Urinary bladder (tissue), 4 donors: ENCODE results near the gene LAMB1. TPM values are rescaled to one million over a fixed set of nuclear protein-coding genes. Genes with fewer than 3 reads are reported as not detected.
"Not testable (repeated sequence)": the region's sequence is repeated elsewhere in the genome, so short reads cannot be mapped to it uniquely, and the experiment has no call there.

Experiments
- DNase-seq: peaks from one replicate; pipeline ENCODE4 v3.0.0-alpha.2; 2015; ENCODE audit errors: extremely low spot score
- H3K27ac ChIP-seq: one replicate; pipeline ENCODE4 v1.5.1; 2013; ENCODE audit warnings: low read depth, mild to moderate bottlenecking, moderate library complexity
- H3K36me3 ChIP-seq: one replicate; pipeline ENCODE4 v1.6.1; 2013; ENCODE audit warnings: mild to moderate bottlenecking, moderate library complexity; ENCODE audit not compliant: insufficient read depth
- H3K4me1 ChIP-seq: one replicate; pipeline ENCODE4 v1.6.1; 2013; ENCODE audit warnings: mild to moderate bottlenecking, moderate library complexity; ENCODE audit not compliant: insufficient read depth
- H3K4me3 ChIP-seq: one replicate; pipeline ENCODE4 v1.5.1; 2013; ENCODE audit warnings: low read depth, low read length
- WGBS: extraction: QIAGEN DNeasy Blood & Tissue Kit; methylation state at CpG from one replicate; pipeline ENCODE4 v1.1.7; 2013; 5-methylcytosine and 5-hydroxymethylcytosine counted together
- polyA plus RNA-seq: library from polyadenylated mRNA; stranded (reverse); fragments of 200-250 nt; gene quantifications from one replicate; pipeline ENCODE4 v1.2.3, GENCODE V29; 2013
- total RNA-seq: library from RNA; depleted of rRNA; stranded (reverse); fragments of >200 nt; gene quantifications from one replicate; pipeline ENCODE4 v1.2.3, GENCODE V29; 2014
- donor health status: healthy with polysubstance abuse.
- donor health status: healthy.

LAMB1 gene
- total and polyA plus RNA-seq, 2 donors = 233 to 323 TPM

GRCh38 chr7:107911981-107912380, 91.0 kb downstream of the LAMB1 start:
- peaks cover 2% of the 10 kb centered on the region for H3K36me3 ChIP-seq
- WGBS = 98% methylated on average over 2 of the region's 2 CpGs
- DNase-seq = no peak

GRCh38 chr7:107909445-107909844, 93.5 kb downstream of the LAMB1 start:
- DNase-seq = no peak
- Histone ChIP-seq H3K4me3 (no peak overlapping the region), H3K36me3 (peaks cover 2% of the 10 kb centered on the region), H3K27ac (no peak overlapping the region), H3K4me1 (no peaks in the 10 kb centered on the region)
- 85% methylated on average over 1 of the region's 1 CpG for WGBS

More at GRCh38 chr7:107911981-107912380, 91.0 kb downstream of the LAMB1 start:
- Histone ChIP-seq H3K4me1 (no peaks in the 10 kb centered on the region), H3K27ac (no peak overlapping the region), H3K4me3 (no peak overlapping the region)

DNA sequence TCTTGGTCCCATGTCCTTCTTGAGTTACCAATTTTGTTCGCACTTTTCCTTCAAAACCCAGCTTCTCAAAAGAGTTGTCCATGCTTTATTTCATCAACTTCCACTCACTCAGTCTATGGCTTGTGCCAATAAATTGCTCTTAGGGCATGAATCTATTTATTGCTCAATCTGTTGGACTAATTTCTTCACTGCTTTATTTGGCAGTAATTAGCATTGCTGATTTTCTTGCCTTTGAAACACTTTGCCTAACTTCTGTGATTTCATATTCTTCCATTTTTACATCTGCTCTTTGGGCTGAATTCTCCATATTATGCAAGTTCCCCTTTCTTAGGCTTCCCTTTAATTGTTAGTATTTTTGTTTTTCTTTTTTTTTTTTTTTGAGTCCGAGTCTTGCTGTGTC, 95.2 kb downstream of the LAMB1 start:
- no peak overlapping the region for H3K27ac ChIP-seq
- no peak overlapping the region for H3K4me3 ChIP-seq
- no peak for DNase-seq
- WGBS = 94% methylated on average over 2 of the region's 2 CpGs
- H3K4me1 ChIP-seq = no peaks in the 10 kb centered on the region
- H3K36me3 ChIP-seq = peaks cover 5% of the 10 kb centered on the region

GRCh38 chr7:107902381-107902780, 100.6 kb downstream of the LAMB1 start:
- Histone ChIP-seq H3K27ac (no peak overlapping the region), H3K36me3 (peaks cover 3% of the 10 kb centered on the region), H3K4me1 (no peaks in the 10 kb centered on the region), H3K4me3 (no peak overlapping the region)
- DNase-seq = no peak

- 87% methylated on average over 1 of the region's 1 CpG for WGBS
- peaks cover 3% of the 10 kb centered on the region for H3K36me3 ChIP-seq
- H3K27ac ChIP-seq = no peak overlapping the region
- no peak overlapping the region for H3K4me3 ChIP-seq
- H3K4me1 ChIP-seq = peaks cover 4% of the 10 kb centered on the region
- no peak for DNase-seq
Measured at GRCh38 chr7:107900496-107901015, 102.4 kb downstream of the LAMB1 start.

- Histone ChIP-seq H3K4me3 (no peak overlapping the region), H3K27ac (no peak overlapping the region), H3K4me1 (peaks cover 4% of the 10 kb centered on the region), H3K36me3 (peaks cover 3% of the 10 kb centered on the region)
- no peak for DNase-seq
- 61% methylated on average over 2 of the region's 2 CpGs for WGBS
Measured at GRCh38 chr7:107898997-107899594, 103.9 kb downstream of the LAMB1 start.

DNA sequence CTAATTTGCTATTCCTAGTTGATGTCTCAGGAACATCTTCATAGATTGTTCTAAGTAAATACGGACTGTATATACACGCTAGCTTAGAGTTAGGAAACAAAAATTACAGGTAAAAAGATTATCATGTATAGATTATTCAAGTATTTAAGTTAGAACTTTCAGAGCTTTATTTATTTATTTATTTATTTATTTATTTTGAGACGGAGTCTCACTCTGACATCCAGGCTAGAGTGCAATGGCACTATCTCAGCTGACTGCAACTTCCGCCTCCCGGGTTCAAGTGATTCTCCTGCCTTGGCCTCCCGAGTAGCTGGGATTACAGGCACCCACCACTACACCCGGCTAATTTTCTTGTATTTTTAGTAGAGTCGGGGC, 110.6 kb downstream of the LAMB1 start:
- WGBS = 86% methylated on average over 8 of the region's 8 CpGs
- H3K36me3 ChIP-seq, DNase-seq, H3K4me1 ChIP-seq, H3K4me3 ChIP-seq, H3K27ac ChIP-seq: not testable (repeated sequence)

DNA sequence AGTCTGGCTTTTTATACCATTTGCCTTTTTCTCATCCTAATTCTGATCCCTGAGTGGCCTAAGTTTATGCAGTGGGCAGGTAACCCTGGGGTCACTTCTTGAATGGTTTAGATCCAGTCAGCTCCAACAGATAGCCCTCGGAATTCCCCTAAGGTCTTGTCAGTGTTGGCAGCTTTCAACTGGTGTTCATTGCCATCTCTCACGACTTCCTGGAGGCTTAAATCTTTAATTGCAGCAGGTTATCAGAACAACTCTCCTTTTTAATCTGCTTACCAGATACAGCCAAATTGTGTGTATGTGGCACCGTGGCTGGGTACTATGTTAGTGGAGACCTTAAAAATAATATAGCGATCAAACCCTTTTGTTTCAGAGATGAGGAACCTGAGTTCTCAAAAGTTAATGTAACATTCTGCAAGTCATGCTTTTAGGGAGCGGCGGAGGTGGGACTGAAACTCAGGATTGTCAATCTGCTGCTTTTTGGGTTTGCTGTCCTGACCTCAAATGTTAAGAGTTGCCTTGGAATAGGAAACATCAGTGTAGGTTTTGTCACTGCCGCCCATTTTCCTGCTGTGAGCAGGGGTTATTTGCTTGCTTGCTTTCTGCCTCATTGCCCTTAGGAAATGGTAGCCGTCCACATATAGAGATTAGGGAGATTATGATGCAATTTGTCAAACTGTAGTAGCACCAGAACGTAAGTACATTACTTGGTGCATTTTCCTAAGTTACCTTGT, 111.2 kb downstream of the LAMB1 start:
- no peak overlapping the region for H3K27ac ChIP-seq
- DNase-seq = no peak

GRCh38 chr7:107890962-107891635, 111.9 kb downstream of the LAMB1 start, which contains the start of gene DLD:
Gene DLD, plus strand, starts transcription at chr7:107891183. Its CDS starts 68 bp downstream, at chr7:107891251.
- peak; percentile 80 for DNase-seq
- Histone ChIP-seq H3K4me1 (peaks cover 3% of the 10 kb centered on the region), H3K36me3 (no peaks in the 10 kb centered on the region), H3K4me3 (peak within 1 kb of the TSS; percentile 56), H3K27ac (peak within 1 kb of the TSS; percentile 93)
- under 1% methylated on average over 55 of the region's 55 CpGs for WGBS

More for the DNA sequence above, 111.2 kb downstream of the LAMB1 start:
- H3K36me3 ChIP-seq = no peaks in the 10 kb centered on the region
- H3K4me1 ChIP-seq = peaks cover 4% of the 10 kb centered on the region
- WGBS = 41% methylated on average over 9 of the region's 9 CpGs
- H3K4me3 ChIP-seq = peak overlapping the region; percentile 56

GRCh38 chr7:107890493-107890961, 112.4 kb downstream of the LAMB1 start:
- H3K27ac ChIP-seq = peak overlapping the region; percentile 35
- 4% methylated on average over 7 of the region's 7 CpGs for WGBS
- H3K36me3 ChIP-seq = no peaks in the 10 kb centered on the region
- peak overlapping the region; percentile 56 for H3K4me3 ChIP-seq
- H3K4me1 ChIP-seq = no peaks in the 10 kb centered on the region
- DNase-seq = no peak

- Histone ChIP-seq H3K36me3 (no peaks in the 10 kb centered on the region), H3K27ac (no peak overlapping the region), H3K4me1 (no peaks in the 10 kb centered on the region), H3K4me3 (no peak overlapping the region)
- no peak for DNase-seq
- 66% methylated on average over 3 of the region's 3 CpGs for WGBS
Measured at GRCh38 chr7:107889992-107890391, 113.0 kb downstream of the LAMB1 start.

GRCh38 chr7:107887827-107888226, 115.1 kb downstream of the LAMB1 start:
- not testable (repeated sequence) for H3K27ac ChIP-seq, H3K36me3 ChIP-seq, DNase-seq, H3K4me1 ChIP-seq, H3K4me3 ChIP-seq
- 94% methylated on average over 22 of the region's 22 CpGs for WGBS

GRCh38 chr7:107884066-107884818, 118.7 kb downstream of the LAMB1 start:
- 63% methylated on average over 6 of the region's 6 CpGs for WGBS
- Histone ChIP-seq H3K27ac (no peak overlapping the region), H3K4me1 (no peaks in the 10 kb centered on the region), H3K4me3 (no peak overlapping the region), H3K36me3 (no peaks in the 10 kb centered on the region)
- no peak for DNase-seq
